WERI-Rb-1 (cell line): ENCODE results near the gene ZNF212.

Experiments used
- DNase-seq: peaks from one replicate; pipeline ENCODE4 v3.0.0-alpha.2; 2020
- H3K27ac ChIP-seq: fragments of 250-450 bp; sonication (Bioruptor Pico); 2 replicates; pipeline ENCODE4 v1.5.1; 2020; ENCODE audit warnings: mild to moderate bottlenecking, moderate library complexity
- H3K27me3 ChIP-seq: fragments of 250-450 bp; sonication (Bioruptor Pico); 2 replicates; pipeline ENCODE4 v1.5.1; 2021; ENCODE audit warnings: mild to moderate bottlenecking, low read depth, moderate library complexity; ENCODE audit not compliant: insufficient read depth, severe bottlenecking
- H3K36me3 ChIP-seq: fragments of 250-450 bp; sonication (Bioruptor Pico); 2 replicates; pipeline ENCODE4 v1.5.1; 2020; ENCODE audit warnings: mild to moderate bottlenecking, moderate library complexity
- H3K4me3 ChIP-seq: 2 replicates; pipeline ENCODE4 v1.5.1; 2011; ENCODE audit warnings: low read depth, mild to moderate bottlenecking, control low read depth, low read length
- H3K9me3 ChIP-seq: fragments of 250-450 bp; sonication (Bioruptor Pico); 2 replicates; pipeline ENCODE4 v1.5.1; 2021; ENCODE audit warnings: mild to moderate bottlenecking, moderate library complexity; ENCODE audit not compliant: severe bottlenecking
- TF ChIP-seq, protein P1 (sequence below): IDR thresholded peaks from 2 replicates; pipeline ENCODE4 v1.5.1; 2011; ENCODE audit warnings: low read depth, mild to moderate bottlenecking, control low read depth, inconsistent platforms, low read length

Gene ZNF212

DNA sequence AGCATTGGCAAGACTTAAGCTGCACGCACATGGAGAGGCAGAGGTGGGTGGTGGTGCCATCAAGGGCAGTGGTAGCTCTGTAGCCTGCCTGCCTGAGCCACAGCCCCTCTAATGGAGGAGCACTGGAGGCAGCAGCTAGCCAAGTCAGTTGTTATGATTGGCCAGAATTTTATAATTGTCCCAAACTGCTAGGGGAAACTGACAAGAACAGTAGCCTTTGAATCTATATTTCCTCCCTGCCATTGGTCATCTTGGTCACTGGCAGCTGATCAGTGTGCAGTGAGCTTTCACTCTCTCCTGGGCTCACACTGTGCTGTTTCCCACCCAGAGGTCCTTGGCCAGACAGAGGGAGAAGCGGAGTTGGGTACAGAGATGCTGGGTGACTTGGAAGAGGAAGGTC is 12.9 kb downstream of the ZNF212 start:
- Histone ChIP-seq H3K27ac (no peak overlapping the region), H3K27me3 (no peaks in the 10 kb centered on the region), H3K36me3 (peaks cover 45% of the 10 kb centered on the region), H3K9me3 (no peaks in the 10 kb centered on the region), H3K4me3 (no peak overlapping the region)
- TF ChIP-seq, protein P1, sequence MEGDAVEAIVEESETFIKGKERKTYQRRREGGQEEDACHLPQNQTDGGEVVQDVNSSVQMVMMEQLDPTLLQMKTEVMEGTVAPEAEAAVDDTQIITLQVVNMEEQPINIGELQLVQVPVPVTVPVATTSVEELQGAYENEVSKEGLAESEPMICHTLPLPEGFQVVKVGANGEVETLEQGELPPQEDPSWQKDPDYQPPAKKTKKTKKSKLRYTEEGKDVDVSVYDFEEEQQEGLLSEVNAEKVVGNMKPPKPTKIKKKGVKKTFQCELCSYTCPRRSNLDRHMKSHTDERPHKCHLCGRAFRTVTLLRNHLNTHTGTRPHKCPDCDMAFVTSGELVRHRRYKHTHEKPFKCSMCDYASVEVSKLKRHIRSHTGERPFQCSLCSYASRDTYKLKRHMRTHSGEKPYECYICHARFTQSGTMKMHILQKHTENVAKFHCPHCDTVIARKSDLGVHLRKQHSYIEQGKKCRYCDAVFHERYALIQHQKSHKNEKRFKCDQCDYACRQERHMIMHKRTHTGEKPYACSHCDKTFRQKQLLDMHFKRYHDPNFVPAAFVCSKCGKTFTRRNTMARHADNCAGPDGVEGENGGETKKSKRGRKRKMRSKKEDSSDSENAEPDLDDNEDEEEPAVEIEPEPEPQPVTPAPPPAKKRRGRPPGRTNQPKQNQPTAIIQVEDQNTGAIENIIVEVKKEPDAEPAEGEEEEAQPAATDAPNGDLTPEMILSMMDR = no peak
- no peak for DNase-seq

DNA sequence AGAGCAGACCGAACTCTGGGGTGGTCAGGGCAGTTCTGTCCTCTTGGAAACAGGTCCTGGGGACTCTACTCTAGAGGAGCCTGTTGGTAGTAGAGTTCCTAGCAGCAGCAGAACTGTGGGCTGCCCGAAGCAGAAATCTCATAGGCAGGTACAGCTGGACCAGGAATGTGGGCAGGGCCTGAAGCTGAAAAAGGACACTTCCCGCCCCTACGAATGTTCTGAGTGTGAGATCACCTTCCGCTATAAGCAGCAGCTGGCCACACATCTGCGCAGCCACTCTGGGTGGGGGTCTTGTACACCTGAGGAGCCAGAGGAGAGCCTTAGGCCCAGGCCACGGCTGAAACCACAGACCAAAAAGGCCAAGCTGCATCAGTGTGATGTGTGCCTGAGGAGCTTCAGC is 14.2 kb downstream of the ZNF212 start:
- TF ChIP-seq, protein P1 = no peak
- peaks cover 45% of the 10 kb centered on the region for H3K36me3 ChIP-seq
- H3K4me3 ChIP-seq = no peak overlapping the region
- no peak overlapping the region for H3K27ac ChIP-seq
- no peaks in the 10 kb centered on the region for H3K27me3 ChIP-seq
- no peaks in the 10 kb centered on the region for H3K9me3 ChIP-seq
- no peak for DNase-seq

DNA sequence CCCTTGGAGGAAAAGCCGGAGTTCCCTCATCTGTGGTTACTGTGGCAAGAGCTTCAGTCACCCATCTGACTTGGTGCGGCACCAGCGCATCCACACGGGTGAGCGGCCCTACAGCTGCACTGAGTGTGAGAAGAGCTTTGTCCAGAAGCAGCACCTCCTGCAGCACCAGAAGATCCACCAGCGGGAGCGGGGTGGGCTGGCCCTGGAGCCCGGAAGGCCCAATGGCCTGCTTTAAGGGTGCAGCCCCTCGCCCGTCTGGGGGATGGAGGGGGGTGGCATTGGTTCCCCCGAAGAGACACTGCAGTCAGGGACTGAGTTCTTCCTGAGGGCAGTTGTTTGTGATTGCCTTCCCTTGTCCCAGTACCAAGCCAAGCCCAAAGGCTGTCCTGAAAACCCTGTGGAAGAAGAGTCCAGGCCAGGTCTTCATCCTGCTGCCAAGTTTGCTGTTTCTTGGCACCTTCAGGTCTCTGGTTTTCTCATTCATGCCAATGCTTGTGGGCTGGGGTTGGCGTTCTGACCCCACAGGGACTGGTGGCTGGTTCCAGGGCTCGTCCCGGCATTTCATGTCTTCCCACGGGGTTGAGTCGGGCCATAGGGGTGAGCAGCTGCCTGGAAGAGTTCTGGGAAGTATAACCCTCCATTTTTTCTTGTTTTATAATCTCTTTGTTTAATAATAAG is 14.9 kb downstream of the ZNF212 start:
- H3K36me3 ChIP-seq = peaks cover 45% of the 10 kb centered on the region
- no peaks in the 10 kb centered on the region for H3K9me3 ChIP-seq

DNA sequence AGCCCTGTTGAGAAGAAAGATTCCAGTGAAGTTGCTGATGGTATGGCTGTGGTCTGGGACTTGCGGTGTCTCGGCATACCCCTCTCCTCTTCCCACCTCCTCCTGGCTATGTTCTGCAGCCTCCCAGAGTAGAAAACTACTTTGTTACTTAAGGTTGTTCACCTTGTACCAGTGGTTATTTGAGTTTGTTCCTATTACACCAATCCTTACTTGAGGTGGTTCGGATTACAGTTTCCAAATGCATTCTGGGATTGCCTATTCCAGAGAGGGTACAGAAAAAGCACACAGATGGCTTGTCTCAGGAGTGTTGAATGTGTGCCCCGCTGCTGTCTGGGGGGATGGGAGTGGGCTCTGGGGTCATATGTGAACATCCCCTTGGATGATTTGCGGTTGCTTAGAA is 15.7 kb downstream of the ZNF212 start:
- no peaks in the 10 kb centered on the region for H3K9me3 ChIP-seq
- peaks cover 43% of the 10 kb centered on the region for H3K36me3 ChIP-seq
- no peak overlapping the region for H3K27ac ChIP-seq
- TF ChIP-seq, protein P1 = no peak
- no peaks in the 10 kb centered on the region for H3K27me3 ChIP-seq
- no peak overlapping the region for H3K4me3 ChIP-seq
- no peak for DNase-seq

More for the DNA sequence above, 14.9 kb downstream of the ZNF212 start:
- Histone ChIP-seq H3K4me3 (no peak overlapping the region), H3K27me3 (no peaks in the 10 kb centered on the region), H3K27ac (no peak overlapping the region)
- DNase-seq = no peak
- TF ChIP-seq, protein P1 = no peak

DNA sequence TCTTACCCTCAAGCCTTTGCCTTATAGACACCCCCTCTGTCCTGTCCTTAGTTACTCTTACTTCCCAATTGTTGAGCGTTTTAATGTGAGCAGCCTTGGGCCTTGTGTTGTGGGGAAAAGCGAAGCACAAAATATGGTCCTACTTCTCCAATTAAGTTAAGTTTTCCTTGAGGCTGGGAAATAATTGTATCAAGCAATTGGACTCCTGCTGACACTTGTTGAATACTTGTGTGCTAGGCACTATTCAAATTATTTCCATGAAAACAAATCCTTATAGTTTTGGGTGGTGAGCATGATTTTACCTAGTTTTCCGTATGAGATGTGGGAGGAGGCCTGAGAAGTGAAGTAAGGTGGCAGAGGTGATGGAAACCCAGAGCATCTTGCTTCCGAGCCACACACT is 17.1 kb downstream of the ZNF212 start:
- no peak overlapping the region for H3K27ac ChIP-seq
- H3K36me3 ChIP-seq = peaks cover 36% of the 10 kb centered on the region
- H3K4me3 ChIP-seq = no peak overlapping the region
- H3K9me3 ChIP-seq = no peaks in the 10 kb centered on the region
- DNase-seq = no peak
- TF ChIP-seq, protein P1 = no peak
- no peaks in the 10 kb centered on the region for H3K27me3 ChIP-seq

DNA sequence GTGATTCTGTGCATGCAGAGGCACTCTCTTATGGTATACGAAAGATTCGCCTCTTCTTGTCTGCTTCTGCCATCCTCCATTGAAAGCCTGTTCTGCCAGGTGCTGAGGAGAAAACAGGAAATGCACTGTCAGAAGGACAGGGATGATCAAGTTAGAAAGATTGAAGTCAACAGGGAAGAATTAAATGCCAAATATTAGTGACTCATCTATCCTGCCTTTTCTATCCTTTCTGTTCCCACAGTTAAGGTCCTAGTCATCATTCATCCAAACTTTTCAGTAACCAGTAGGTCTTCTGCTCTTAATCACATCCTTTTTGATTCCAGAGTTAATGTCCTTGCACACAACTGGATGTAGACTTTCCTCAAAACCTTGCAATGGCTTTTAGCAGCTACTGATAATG is 17.7 kb downstream of the ZNF212 start:
- Histone ChIP-seq H3K4me3 (no peak overlapping the region), H3K9me3 (no peaks in the 10 kb centered on the region), H3K27ac (no peak overlapping the region), H3K27me3 (no peaks in the 10 kb centered on the region), H3K36me3 (peaks cover 32% of the 10 kb centered on the region)
- DNase-seq = no peak
- TF ChIP-seq, protein P1 = no peak
